GM19395 (cell line): ENCODE measurements around the gene BCL6.

Source experiments
- ATAC-seq: cut with Tn5 transposase; IDR thresholded peaks from one replicate; pipeline ENCODE4 v1.9.1; 2021; ENCODE audit warnings: mild to moderate bottlenecking, moderate library complexity; ENCODE audit not compliant: unreplicated experiment

Gene BCL6

DNA sequence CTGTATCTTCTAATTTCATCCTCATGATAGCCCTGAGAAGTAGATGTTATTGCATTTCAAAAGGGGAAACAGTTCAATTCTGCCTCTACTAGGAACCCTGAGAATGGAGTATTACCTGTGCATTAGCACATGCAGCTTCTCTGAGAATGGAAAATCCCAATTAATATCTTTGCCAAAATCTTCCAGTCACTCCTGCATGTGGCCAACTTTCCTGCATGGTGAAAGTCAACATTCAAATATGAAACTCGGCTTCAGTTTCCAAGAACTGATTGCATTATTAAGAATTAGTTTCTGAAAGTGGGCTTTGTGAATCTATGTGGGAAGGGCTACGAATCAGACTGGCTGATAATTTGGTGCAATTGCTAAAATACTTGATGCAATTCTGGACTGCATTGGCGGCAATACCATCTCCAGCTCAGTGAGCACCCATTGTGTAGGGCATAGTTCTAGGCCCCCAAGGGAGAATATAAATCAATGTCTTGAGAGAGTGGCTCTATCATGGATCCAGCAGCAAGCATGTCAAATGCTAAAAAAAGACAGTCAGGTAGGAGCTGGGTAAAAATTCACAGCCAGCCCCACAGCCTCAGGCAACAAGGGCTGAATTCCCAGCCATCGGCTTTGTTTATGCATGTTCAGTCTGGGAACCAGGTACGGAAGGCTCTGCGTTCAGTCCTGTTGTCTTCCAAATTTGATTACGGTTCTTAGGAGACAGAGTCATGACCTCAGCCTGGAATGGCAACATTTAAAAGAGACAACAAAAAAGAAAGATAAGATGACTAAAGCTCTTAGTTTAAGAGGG lies 18.8 kb upstream of the BCL6 start:
- ATAC-seq, result no peak

DNA sequence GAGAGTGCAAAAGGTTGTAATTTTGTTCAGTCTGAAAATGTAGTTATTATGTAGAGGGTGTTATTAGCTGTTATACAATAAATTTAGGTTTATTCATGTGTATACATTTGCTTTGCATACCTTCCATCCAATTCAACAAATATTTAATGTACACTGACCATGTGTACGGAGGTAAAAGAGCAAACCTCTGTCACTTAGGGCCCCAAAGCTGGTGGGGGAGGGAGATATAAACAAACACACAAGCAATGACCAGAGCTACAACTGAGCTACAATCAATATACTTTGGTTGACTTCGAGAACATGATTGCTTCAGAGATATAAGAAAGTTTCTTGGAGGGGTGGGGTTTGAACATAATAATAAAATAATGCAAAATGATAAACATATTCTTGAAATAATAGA lies 17.5 kb upstream of the BCL6 start:
- ATAC-seq, result no peak

DNA sequence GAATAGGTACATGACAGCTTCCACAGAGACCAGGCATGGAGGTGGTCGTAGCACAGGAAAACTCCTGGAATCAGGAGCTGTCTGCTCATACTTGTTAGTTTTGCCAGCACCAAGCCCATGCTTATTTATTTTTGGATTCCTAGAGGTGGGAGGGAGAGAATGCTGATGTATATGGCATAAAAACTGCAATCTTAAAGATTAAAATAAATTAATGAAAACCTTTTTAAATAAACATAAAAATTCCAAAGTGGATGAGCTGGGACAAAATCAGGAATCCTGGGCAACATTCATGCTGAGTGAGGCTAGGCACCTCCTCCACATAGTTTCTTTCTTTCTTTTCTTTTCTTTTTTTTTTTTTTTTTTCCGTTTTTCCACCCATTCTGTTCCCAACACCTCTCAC lies 14.3 kb upstream of the BCL6 start:
- ATAC-seq, result no peak

DNA sequence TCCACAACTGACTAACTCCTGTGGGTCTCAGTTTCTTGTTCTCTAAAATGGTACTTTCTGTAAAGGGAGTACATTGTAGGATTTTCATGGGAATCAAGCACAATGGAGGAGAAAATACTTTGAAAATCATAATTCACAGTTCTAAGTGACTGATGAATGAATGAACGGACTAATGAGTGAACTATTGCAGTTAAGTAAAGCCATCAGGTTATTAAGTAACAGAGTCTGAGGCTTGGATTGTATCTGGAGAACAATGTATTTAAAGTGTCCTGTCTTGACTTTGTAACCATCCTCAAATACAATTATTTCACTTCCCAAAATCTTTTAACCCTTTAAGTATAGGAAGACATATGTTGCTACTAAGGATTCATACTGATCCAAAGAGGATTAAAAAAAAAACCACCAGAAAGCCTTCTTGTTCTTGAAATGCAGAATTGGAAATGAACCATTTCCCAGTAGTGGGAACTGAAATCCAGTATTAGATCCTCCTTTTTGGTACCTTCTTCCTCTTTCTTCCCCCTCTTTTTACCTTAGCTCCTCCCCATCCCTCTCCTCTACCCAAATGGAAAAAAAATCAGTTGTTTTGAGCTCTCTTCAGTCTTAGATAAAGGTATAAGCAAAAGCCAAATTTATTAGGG lies 13.2 kb upstream of the BCL6 start:
- ATAC-seq, result no peak

DNA sequence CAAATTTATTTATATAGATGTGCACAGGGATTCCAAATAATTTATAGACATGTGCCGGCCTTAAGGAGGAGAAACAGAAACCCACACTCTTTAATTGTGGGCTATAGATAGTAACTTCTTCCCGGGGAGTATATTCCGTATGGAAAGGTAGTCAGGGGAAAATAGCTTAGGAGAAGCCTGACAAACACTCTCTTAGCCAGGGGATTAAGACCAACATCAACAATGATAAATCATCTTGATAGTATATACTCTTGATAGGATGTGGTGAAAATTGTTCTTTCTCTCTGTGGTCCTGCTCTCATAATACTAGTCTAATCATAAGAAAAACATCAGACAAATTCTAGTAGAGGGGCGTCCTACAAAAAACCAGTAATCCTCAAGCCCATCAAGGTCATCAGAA lies 8.2 kb upstream of the BCL6 start:
- ATAC-seq, result no peak

DNA sequence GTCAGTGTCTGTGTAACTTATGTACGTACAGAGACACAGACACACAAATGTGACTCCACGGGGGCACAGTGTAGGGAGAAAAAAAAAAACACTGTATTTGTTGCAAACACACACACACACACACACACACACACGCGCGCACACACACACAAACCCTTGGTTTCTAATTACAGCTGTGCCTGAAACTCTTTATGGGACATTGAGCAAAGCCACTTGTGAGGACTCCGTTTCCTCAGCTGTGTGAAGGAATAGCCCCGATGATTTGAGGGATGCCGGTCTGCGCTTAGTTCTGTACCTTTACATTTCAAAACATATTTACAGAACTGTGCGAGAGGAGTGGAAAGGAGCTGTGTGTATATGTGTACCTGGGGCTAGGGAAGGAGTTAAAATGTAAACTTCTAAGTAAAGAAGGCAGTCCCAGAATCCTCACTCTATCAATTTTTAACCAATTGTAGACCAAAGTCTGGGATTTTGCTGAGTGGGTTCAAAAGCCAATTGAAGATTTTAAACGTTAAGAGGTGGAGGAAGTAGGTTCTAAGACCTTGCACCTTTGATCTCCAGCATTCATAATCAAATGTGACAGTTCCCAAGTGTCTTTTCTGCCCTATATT lies 5.3 kb upstream of the BCL6 start:
- ATAC-seq, result no peak

DNA sequence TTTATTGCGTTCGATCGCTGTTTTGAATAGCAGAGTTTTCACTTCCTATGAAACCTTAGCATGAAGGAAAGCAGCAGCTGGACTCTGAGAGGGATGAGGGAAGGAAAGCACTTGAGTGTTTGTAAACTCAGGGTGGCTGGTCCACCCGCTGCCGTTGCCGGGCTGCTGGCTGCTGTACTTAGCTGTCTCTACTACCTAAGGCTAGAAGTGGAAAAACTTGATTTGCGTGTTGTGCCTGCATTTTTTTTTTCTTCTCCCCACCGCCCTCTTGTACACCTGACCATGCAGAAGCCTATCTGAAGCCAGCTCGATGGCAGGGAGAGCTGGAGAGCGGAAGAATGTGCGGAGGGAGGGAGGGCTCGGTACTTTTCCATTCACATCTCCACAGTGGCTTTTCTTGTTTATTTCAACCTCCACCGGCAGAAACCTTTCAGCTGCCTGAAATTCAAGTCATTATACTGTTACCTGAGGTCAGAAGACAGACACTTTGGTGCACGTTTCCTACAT lies 4.8 kb upstream of the BCL6 start:
- ATAC-seq, result no peak

DNA sequence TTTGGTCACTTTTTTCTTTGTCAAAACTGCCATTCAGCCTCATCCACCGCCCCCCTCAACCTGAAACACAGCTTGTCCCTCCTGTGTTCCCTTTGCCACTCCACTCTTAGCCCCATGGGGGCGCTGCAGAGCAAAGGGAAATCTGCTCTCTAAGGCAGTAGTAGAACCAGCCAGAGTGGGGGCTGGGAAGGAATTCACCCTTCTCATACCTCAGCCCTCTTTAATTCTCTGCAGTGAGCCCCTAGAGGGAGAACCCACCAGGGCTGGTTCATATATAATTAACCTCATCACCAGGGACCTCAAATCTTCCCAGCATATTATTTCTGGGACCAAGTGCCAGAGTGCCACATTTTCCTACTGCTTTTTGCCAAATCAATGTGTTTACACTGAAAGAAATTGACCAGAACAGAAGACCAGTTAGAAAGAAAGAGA lies 2.8 kb upstream of the BCL6 start:
- no peak for ATAC-seq

DNA sequence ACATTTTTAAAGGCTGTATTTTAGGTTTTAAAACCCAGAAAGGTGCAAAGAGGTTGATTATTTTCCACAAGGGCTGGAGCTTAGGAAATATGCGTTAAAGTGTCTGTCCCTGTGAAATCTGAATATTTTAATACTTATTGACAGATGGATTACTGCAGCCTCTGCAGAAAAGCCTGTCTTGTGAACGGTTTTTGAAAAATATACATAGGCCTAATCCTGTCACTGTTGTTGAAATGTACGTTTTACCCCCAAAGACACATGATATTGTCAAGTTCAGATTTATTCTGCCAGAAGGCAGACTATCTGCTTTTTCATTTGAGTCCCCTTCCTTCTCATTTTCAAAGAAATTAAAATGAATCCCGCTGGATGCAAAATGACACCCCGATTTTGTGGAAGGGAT lies 2.2 kb upstream of the BCL6 start:
- no peak for ATAC-seq

DNA sequence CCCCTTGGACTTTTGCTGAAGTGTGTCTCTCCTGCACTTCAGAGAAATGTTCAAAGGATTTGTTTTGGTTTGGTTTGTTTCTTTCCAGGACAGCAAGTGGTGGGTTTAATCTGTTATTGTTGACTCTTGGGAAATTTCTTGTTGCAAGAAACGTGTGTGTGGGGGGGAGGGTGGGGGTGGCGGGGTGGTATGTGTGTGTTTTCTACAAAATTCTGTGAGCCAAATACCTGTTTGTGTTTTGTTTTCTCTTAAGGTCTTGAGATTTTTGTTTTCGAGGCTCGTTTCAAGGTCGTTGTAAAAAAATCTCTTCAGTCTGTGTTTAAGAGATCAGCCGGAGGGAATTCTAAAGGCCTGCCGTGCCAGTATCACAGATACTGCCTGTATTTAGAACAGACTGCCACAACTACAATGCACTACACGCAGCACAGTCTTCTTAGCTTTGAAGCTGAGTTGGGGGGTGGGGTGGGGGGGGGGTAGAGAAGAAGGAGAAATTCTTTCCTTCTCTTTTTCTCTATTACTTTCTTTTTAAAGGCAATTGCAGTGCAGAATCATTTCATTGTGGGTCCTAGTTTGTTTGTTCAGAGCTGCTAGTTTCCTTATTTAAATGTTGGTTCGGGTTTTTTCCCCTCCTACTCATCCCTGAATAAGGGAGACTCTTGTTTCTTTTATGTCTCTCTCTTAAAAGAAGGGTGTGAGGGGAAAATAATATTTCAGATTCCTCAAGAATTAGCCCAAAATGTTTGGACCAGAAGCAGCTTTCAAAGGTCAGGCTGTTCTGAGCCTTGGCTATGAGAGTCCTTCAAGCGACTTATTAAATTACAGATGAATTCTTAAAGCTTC lies 1.4 kb upstream of the BCL6 start:
- ATAC-seq, result no peak

DNA sequence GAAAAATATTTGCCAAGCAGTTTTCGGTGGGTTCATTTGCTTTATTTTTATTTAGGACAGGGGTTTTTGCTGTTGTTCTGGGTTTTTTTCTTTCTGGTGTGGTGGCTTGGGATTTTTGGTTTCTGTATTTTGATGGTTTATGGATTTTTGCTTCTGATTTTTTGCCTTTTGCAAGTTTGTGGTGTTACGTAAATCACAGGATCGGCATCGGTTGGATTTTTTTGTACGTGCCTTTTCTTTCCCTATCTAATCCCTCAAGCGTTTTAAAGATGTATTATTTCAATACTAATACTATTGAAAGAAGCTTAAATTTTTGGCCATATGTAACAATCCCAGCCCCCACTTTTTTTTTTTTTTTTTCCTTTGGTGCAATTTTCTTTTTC lies 782 bp upstream of the BCL6 start:
- ATAC-seq, result no peak

DNA sequence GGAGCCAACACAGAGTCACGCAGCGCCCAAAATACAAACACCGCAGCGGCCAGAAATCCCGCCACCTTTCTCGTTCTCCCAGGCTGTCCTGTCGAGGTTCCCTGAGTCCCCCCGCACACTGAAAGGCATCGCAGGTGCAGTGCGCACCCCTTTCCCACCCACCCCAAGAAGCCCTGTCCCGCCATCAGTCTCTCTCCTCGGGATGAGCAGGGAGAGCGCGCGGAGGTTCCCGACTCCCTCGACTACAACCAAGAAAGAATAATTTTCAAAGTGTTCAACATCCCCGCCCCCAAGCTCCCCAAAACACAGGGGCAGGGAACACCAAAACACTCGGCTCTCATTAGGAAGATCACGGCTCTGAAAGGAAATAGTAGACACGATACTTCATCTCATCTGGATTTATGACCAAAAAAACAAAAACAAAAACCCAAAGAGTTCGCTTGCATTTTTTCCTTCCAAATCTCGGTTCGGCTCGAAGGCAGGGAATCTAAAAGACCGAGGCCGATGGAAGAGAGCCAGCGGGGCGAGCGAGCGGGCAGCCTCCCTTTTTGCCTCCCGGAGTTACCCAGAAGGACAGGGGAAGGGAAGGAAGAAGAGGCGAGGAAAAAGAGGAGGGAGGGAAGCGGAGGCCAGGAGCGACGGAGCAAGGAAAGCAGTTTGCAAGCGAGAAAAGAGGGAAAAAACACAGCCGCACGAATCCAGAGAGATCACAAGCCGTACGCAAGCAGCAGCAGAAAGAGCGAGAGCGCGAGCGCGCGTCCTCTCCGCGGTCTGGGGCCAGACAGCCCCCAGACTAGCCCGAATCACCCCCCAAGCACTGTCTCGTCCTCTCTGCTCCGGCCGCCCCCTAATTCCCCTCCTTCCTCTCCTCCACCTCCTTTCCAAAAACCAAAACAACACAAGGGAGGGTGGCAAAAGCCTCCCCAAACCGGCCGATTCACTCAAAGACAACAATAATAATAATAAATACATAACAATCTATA lies 808 bp downstream of the BCL6 start:
- no peak for ATAC-seq

DNA sequence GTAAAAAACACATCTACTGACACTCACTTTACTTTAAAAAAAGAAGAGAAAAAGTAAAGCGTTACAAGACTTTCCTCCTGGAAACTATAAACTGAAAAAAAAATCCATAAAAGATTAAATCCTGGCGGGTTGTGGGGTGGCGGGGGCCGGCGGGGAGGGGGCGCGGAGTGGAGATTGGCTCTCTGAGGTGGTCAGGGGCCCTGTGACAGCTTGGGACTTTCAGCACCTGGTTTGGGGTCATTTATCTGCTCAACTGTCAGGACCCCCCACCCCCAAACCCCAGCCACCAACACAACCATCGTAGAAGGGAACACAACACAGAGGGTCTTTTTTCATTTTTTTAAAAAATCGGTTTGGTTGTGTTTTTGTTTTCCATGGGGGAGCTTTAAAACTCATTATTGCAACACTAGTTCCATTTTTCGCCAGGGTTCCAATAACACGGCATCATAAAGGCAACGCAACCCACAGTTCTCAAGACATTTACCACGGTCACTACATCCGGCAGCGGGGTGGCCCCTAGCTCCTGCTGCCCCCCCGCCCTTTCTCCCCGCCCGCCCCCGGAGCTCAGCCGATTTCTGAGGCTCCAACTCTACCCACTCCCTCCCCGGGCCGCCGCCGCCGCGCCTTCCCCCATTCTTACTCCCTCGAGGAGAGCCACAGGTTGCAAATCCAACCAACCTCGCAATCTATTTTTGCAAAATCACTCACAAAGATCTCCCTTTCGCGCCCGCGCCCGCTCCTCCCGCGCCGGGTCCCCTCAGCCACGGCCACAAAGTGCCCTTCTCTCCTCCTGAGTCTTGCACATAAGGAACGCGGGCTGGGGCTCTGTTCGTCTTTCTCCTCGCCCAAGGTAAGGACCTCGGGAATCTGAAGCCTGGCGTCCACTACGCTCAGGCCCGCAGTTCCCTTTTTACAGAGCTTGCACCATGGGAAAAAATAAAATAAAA lies 1.8 kb downstream of the BCL6 start:
- no peak for ATAC-seq

DNA sequence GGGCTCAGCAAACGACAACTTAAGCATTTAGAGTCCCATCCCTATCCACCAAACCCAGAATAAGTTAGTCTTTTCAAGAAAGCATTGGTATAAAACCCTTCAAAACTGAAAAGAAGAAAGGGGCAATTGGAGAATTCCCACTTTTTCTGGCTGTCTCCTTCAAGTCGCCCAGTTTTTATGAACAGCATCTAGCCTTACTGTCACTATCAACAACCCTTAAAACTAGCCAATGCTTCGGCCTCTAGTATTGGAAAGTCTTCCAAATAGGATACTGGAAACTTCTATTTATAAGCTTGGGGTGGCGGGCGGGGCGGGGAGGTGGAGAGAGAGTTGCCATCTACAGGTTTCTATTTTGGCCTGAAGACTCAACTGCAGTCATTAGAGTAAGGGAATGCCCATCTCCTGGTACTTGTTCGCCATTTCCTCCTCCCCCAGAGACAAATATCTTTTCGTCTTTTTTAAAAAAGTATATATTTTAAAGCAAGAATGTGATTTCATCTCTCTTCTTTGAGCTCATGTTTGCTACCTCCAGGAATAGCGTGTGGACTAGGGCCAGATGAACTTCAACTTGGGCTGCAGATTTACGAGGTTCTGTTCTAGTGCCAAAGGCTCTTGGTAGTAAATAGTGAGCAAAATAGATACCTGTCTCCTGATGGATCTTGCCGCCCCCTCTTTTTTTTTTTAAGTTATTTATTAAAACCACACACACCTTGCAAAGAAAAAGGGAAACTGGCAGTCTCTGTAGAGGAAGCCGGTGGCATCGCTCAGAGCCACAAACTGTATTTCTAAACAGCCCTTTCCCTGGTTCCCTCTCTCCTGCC lies 2.7 kb downstream of the BCL6 start:
- no peak for ATAC-seq

DNA sequence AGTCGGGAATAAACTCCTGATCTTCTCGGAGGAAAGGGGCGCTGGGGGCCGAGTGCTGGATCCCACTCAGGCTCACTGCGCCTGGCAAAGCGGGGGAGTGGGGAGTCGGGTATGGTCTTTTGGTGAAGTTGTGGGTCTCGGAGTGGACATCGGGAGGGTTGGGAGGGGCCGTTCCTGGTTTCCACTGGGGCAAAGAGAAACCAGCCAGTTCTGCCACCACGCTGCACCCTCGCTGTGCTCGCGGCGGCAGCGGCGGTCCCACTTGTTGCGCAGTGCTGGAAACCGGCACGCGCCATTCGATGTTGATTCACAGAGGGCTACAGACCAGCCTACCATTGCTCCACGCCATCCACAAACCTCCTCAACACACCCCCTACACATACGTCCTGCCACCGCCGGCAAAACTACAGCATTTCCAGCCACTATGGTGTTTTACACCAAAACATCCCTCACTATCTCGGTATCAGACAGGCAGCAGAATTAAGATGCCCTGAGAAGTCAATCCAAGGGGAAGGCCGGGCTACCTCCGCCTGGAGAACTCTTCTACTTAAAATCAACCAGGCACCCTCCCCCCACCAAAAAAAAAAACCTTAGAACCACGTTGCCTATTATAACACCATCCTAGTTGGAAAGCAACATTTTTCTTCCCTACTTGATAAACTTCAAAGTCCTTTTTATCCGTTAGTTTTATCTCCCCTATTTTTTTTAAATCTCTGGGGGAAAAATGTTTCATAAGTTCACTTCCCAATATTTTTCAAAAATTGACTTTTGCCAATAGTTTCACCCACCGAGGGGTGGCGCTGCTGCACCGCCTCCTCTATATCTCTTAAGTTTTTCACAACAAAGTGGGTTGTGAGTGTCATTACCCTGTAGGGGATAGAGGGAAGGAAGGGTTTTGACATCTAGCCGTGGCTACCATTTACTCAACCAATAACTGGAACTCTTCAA lies 3.6 kb downstream of the BCL6 start:
- no peak for ATAC-seq

DNA sequence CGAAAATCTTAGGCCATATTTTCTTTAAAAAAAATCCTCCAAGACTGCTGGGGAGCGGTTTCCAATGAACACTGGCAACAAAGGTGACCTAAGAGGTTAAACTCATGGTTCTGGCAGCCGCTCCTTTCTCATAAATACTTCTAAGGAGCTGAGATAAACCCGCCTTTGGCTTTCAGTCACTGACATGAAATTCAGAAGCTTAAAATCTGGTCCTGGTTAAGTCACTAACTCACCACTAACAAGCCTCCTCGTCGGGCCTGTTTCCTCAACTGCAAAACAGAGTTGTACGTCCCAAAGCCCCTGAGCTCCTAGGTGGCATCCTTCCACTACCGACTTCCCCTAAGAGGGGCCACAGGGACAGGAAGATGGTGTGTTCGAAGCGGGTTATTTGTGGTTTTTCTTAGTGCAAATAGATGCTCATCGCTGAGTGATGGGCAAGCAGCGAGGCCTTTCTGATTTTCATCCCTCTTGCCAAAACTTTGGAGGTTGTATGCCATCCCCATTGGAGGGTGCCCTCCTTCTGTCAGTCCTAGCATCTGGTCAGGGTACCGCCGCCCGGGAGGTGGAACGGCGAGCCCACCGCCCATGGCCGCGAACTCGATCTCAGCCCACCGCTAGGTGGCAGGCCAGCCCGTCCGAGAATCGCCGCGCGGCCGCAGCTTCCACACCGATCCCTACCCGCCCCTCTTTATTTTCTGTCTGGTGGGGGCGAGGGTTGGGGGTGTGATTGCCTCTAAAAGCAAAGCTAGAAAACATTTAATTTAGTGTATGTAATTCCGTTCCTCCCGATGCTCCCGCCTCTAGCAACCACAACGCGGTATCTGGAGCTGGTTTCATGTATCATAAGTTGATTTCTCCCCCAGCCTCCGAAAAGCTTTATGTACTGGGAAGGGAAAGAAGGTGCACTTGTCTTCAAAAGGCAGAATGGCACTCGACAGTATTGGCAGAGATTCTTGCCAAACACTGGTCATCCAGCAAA lies 4.6 kb downstream of the BCL6 start:
- no peak for ATAC-seq
